Esophagus squamous epithelium (tissue), 4 donors: ENCODE data around the gene DNAH8.

Source experiments
- CTCF ChIP-seq, 6 experiments: fragments of 450-650 bp in 4 of 6; fragments of 200-600 bp in 2 of 6; sonication (generic) in 2 of 6; IDR thresholded peaks; one replicate each; pipeline ENCODE4 v1.5.1; 2016 to 2019; ENCODE audit warnings: antibody characterized with exemption in 6 of 6, mild to moderate bottlenecking in 4 of 6, moderate library complexity in 4 of 6
- POLR2A ChIP-seq, 4 donors: fragments of 450-650 bp; IDR thresholded peaks; one replicate each; pipeline ENCODE4 v1.6.1; 2017; ENCODE audit warnings: antibody characterized with exemption in 4 of 4, mild to moderate bottlenecking in 4 of 4, moderate library complexity in 3 of 4

- TF ChIP-seq POLR2A (IDR thresholded peaks at IDR 0.05) (no peak), CTCF (IDR thresholded peaks at IDR 0.05) (no peak)
Measured at GRCh38 chr6:39061182-39061581, 346.1 kb downstream of the DNAH8 start.
